A549 (cell line): ENCODE results near the gene SMCR8.

Source experiments
- JUN ChIP-seq, 2 experiments: fragments of >200 bp; sonication (Bioruptor Twin); formaldehyde crosslinking; IDR thresholded peaks; 2 replicates in 1 of 2; 3 replicates in 1 of 2; pipeline ENCODE4 v1.6.1; 2016 to 2017
- TF ChIP-seq, protein P1 (sequence below): fragments of >200 bp; sonication (Bioruptor Twin); formaldehyde crosslinking; IDR thresholded peaks from 3 replicates; pipeline ENCODE4 v1.5.1; 2016
- TF ChIP-seq, protein P2 (sequence below): fragments of 150-350 bp; IDR thresholded peaks from 2 replicates; pipeline ENCODE4 v1.6.1; 2014; ENCODE audit warnings: low read depth, mild to moderate bottlenecking, low read length

DNA sequence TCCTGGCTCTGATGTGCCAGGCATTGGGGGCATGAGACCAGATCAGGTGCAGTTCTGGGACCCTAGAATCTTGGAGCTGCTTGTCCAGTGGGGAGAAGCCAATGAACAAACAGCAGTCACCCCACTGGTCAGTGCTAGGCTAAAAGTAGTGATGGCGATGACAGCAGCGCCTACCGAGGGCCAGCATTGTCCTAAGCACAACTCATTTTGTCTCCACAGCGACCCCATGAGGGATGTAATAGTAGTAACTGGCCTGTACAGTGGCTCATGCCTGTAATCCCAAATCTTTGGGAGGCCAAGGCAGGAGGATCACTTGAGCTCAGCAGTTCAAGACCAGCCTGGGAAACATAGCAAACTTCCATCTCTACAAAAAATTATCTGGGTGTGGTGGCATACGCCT lies 6.2 kb downstream of the SMCR8 start:
- TF ChIP-seq, protein P1, sequence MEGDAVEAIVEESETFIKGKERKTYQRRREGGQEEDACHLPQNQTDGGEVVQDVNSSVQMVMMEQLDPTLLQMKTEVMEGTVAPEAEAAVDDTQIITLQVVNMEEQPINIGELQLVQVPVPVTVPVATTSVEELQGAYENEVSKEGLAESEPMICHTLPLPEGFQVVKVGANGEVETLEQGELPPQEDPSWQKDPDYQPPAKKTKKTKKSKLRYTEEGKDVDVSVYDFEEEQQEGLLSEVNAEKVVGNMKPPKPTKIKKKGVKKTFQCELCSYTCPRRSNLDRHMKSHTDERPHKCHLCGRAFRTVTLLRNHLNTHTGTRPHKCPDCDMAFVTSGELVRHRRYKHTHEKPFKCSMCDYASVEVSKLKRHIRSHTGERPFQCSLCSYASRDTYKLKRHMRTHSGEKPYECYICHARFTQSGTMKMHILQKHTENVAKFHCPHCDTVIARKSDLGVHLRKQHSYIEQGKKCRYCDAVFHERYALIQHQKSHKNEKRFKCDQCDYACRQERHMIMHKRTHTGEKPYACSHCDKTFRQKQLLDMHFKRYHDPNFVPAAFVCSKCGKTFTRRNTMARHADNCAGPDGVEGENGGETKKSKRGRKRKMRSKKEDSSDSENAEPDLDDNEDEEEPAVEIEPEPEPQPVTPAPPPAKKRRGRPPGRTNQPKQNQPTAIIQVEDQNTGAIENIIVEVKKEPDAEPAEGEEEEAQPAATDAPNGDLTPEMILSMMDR: no peak
- TF ChIP-seq JUN (IDR thresholded peaks at IDR 0.05): no peak
- TF ChIP-seq, protein P2, sequence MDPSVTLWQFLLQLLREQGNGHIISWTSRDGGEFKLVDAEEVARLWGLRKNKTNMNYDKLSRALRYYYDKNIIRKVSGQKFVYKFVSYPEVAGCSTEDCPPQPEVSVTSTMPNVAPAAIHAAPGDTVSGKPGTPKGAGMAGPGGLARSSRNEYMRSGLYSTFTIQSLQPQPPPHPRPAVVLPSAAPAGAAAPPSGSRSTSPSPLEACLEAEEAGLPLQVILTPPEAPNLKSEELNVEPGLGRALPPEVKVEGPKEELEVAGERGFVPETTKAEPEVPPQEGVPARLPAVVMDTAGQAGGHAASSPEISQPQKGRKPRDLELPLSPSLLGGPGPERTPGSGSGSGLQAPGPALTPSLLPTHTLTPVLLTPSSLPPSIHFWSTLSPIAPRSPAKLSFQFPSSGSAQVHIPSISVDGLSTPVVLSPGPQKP: no peak
